ENCODE data around the gene RNF133.
A peak's percentile ranks its signal among the peaks of the same experiment; 100 is the strongest.

The RNF133 gene, protein sequence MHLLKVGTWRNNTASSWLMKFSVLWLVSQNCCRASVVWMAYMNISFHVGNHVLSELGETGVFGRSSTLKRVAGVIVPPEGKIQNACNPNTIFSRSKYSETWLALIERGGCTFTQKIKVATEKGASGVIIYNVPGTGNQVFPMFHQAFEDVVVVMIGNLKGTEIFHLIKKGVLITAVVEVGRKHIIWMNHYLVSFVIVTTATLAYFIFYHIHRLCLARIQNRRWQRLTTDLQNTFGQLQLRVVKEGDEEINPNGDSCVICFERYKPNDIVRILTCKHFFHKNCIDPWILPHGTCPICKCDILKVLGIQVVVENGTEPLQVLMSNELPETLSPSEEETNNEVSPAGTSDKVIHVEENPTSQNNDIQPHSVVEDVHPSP

DNA sequence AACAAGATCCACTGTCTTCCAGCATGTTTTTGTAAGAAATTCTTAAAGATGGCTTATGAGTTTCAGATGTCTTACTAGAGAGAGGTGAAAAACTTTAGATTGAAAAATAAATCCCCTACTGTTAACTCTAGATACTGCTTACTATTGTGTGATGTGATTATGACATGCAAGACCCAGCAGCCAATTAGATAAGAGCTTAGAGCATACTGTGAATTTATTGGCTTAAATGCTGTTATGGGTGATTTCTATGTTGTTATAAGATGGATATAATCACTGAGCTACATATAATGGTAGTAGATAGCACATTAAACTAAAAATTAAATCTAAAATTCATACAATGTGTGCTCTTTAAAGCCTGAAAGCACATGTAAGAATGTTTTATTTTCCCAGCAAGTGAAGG lies at the start of gene RNF133:
Gene RNF133 (minus strand): TSS at position 101 of the 400 bp plus-strand sequence. CDS start 199 bp downstream, outside the sequence.
- DNase-seq (ENCODE audit: low read depth, low spot score): no peak

DNA sequence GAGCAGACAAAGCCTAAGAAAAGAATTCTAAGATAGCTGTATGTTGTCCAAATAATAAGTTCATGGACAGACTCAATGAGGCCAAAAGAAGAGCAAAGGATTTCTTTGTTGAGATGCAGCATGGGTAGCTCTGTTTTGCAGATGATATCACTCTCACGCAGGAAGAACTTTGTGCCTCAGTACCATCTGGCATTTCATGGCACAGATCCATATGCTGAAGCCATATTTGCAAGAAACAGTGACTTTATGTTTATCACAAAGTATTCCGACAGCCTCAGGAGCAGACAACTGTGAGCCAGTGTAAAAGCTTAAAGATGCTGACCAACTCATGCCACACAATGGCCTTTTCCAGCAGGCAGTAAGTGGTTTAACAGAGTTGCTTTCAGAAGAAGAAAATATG lies 49.3 kb upstream of the RNF133 start:
- DNase-seq (ENCODE audit: low read depth, low spot score): no peak

DNA sequence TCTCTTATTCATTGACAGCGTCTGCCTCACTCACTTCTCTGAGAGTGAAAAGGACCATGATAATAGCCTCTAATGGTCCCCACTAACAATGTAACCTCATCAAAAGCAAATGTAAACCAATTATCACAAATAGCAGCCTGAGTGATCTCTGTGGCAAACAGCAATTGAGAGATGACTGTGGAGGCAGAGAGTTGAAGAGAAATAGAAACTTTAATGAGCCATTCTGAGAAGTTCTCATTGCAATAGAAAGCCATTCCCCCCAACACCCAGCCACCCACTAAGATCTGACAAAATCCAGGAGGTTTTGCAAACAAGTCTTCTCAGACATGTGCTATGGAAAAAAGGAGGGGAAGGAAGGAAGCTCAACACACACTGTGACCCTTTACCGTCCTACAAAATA lies 48.0 kb upstream of the RNF133 start:
- DNase-seq (ENCODE audit: low read depth, low spot score): no peak

DNA sequence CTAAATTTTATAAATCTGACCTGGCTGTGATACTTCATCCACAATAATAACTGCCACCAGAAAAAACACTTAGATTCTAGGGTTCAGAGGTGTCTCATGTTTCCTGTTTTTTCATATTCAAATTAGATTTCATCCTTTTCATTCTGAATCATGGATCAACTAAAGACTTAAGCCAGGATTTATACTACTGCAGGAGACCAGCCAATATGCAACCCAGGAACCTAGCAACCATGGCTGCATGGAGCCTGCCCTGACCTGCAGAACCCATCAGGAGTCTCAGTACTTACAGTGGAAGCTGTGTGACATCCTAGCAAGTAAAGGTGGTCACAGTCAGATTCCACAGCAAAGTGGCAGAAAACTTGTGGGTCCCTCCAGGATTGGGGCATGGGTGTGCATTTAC lies 44.3 kb upstream of the RNF133 start:
- DNase-seq (ENCODE audit: low read depth, low spot score): no peak

DNA sequence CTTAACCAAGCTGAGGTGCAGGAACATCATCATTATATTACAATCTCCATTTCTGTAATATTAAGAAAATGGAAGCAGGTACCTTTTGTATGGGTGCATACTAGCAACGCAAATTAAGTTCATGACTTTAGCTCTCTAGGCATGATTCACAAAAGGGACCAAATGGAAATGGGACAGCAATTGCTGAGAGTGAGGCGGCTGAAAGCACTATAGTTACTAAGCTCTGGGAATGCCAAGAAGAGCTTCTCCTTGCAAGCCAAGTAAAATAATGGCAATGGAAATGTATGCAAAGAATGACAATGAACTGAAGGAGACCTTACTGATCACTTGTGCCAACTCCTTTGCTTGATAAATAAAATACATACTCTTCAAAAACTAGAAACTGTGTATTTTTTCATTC lies 40.0 kb upstream of the RNF133 start:
- DNase-seq (ENCODE audit: low read depth, low spot score): peak; percentile 12

DNA sequence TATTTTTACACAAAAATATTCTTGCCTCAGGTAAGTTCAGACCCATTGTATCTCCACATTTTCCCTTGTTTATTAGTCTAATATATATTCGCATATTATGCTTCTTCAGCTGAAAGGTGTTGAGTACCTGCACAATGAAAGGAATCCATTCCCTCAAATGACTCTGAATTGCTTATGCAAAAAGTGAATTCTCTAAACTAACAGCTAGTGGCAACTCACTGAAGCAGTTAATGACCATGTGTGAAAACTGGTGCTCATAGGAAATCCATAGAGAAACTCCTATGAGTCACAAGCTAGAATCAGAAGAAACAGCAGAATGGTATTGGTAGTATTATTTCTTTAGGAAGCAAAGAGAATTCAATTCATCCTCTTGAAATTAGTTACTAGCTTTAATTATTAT lies 37.3 kb upstream of the RNF133 start:
- peak; percentile 3 for DNase-seq (ENCODE audit: low read depth, low spot score)

DNA sequence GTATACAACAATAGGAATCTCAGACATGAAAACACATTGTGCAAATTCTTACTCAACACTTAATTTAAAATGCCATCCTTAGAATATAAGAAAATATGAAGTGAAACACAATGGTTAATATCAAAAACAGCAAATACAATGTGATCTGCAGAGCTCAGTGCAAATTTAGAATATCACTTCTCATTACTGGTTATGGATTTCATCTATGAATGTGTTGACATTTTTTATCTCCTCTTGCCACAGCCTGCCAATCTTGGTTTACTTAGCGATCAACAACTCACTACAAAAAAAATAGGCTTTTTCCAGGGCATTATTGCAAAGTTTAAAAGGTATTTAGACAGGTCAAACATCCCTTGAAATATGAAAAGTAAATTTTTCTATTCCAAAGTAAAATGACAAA lies 28.8 kb upstream of the RNF133 start:
- DNase-seq (ENCODE audit: low read depth, low spot score): no peak

DNA sequence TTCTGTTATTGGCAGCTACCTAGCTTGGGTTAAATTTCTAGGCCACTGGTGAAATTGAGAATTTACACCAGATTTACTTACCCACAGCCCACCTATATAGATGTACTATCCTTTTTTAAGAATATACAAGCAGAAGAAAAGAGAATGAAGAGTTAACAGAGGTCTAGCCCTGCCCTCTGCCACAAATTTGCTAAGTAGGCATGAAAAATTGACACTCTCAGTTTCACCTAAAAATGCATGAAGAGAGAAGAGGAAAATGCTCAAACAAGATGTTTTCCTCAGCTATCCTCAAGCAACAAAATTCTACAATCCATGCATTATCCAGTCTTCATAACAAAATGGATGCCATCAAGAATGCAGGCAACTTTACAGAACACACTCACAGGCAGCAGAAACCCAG lies 28.4 kb upstream of the RNF133 start:
- DNase-seq (ENCODE audit: low read depth, low spot score): no peak

DNA sequence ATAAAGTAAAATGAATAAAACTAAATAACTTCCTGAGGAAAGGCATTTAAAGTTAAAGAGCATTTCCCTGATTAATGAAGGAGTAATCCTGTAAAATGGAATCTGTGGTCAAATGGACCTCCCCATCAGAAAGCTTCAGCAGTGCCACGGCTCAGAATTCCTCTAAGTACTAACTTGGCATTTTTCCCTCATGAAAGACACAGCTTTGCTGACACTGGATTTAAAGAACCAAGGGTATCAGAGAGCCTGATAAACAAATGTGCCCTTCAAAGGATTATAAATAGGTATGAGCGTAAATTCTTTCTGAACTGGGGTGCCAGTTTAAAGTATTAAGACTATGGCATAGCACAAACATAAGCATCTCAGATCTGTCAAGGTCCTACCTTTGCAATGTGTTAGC lies 28.0 kb upstream of the RNF133 start:
- no peak for DNase-seq (ENCODE audit: low read depth, low spot score)

DNA sequence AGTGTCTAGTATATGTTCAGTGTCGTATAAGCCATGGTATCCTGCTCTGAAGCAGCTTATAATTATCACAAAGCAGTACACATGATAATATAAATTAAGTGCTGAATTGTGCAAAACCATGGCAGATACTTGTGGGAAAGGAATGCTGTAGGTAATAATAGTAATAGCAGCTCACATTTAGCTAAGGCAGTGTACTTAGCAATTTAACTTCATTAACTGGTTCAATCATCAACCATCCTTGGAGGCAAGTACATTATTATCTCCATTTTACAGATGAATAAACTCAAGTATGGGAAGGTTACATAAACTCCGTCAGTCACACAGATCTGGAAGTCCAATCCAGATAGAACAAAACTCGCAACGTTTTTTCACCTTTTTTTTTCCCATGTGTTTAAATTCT lies 25.4 kb upstream of the RNF133 start:
- DNase-seq (ENCODE audit: low read depth, low spot score): no peak

DNA sequence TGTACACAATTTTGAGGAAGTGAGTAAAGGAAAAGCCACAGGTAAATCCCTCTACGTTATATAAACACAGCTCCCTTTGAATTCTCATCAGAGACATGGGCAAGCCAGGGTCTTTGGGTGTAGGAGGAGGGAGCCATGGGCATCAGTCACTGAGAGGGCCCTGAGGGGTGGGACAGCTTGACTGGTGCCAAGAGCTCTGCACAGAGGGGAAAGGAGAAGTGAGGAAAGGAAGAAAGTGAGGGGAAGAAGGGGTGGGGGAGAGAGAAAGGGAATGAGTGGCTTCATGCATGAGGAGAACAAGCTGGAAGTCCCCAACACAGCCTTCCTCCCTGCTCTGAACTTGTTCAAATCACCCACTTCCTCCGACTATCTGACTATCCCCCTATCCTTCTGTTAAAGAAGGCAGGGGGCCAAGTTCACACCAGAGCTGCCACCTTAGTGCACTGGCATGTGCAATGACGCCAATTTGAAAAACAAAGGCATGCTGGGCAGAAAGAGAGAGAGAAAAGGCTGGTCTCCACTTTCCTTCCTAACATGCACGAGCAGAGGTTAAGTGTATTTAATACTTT lies 20.2 kb upstream of the RNF133 start:
- DNase-seq (ENCODE audit: low read depth, low spot score): no peak

DNA sequence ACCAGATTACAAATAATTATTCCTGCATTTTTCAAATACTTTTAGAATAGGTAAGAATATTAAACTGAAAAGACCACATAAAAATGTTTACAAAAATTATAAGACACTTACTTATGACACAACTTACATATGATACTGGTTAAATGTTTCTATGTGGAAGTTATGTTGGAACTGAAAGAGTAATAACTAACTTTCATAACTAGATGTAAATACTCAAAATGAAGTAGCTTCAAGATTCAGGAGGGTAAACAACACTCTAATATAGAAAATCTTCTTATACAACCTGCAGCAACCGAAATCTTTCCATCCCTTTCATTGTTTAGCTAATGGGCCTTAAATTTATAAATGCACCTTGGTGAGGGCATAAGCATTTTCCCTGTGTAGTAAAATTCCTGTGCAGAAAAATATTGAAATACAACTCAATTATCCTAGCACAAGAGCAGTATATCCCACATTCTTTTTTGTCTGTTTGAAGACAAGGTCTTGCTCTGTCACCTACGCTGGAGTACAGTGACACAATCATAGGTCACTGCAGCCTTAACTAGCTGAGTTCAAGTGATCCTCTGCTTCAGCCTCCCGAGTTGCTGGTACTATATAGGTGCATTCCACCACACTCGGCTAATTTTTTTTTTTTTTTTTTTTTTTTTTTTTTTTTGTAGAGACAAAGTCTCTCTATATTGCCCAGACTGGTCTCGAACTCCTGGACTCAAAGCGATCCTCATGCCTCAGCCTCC lies 18.6 kb upstream of the RNF133 start:
- DNase-seq (ENCODE audit: low read depth, low spot score): no peak

DNA sequence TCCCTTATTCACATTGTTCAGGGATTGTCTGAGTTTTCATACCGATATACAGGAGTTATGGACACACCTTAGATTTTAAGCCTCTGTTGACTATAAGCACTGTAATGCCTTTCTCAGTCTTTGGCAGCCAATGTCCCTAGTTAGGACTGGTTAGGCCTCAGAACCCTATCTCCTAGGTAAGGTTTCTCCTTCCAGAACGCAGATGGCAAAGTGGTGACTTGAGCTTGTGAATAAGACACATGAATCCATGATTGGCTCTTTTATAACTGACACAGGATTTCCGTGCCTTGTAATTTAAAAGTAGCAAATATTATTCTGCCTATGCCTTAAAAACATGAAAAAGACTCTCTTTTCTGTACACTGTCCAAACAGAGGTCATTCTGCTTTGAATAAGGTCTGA lies 16.3 kb upstream of the RNF133 start:
- DNase-seq (ENCODE audit: low read depth, low spot score): no peak

DNA sequence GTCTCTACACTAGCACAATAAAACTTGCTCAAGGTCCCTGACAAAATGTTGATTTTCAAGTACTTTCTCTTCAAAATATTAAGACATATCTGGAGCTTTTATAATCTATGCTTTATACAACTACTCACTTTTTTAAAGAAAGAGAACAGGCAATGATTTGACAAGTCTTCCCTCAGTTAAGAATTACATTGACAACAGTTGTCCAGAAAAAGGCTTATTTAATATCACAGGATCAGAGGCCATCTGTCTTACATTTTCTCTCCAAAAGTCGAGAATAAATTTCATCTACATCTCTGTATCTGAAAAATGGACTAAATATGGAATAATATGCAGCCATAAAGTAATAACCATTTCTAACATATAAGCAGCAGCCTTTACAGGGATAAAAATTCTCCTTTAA lies 12.0 kb upstream of the RNF133 start:
- no peak for DNase-seq (ENCODE audit: low read depth, low spot score)

DNA sequence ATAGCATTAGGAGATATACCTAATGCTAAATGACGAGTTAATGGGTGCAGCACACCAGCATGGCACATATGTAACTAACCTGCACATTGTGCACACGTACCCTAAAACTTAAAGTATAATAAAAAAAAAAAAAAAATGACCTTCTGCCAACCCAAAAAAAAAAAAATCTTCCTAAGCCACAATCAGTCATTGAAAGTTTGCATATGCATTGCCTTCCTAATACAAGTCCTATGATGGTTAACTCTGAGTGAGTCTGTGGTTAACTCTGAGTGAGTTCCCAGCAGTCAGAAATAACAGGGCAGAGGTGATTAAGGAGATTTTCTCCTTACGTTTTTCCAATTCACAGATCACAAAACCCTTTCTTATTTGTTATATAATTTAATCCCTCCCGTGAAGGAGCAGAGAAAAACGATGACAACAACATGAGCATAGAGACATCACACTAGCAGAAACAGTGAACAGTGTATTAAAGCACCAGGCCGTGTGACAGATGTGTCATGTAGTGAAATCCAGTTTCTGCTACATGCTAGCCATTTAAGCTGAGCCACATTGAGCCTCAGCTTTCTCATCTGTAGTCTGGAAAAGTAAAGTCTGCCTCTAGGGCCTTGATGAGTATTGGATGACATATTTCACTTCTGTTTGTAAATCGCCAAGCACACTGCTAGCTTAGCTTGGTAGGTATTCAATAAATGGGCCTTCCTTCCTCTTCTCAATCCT lies 11.2 kb upstream of the RNF133 start:
- peak; percentile 26 for DNase-seq (ENCODE audit: low read depth, low spot score)

DNA sequence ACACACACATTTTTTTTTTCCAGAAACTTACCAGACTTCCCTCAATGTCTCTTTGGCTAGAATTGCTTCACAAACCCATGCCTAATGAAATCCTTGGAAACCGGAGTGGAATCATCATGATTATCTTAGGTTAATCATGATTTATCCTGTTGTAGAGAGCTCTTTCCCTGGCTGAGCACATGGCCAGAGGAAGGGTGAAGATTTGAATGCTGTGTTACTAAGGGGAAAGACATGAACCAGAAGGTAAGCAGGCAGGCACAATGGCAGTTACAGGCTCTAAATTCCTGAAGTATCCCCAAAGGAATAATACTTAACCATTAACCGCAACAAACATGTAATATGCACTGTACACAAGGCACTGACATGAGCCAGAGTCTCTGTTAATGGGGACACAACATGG lies 7.9 kb upstream of the RNF133 start:
- no peak for DNase-seq (ENCODE audit: low read depth, low spot score)

DNA sequence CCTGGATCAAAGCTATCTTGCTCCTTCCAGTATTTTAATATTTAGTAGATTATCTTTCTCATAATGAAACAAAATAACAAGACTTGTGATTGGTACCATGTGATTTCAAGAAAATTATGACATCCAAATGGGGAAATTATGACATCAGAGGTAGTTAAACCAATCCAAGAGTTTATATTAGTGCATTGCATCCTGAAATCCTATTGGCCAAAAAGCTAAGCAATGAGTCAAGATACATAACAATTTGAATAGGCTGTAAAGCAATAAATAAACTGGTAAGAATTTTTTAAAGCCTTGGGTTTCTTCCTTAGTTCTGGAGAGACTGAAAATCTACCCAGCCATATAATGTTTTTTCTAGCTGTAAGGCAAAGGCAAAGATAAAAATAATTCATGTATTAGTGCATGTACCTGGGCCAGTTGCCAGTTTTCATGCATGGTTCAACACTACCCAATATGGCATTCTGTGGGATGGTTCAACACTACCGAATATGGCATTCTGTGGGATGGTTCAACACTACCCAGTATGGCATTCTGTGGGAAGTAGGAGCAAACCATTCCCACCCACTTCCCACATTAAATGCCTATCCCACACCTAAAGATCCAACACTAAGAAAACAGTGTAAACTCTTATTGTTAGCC lies 4.1 kb upstream of the RNF133 start, which contains the start of gene RNF148:
Gene RNF148 (minus strand): TSS at position 51 of the 639 bp plus-strand sequence. CDS start 172 bp downstream, outside the sequence.
- DNase-seq (ENCODE audit: low read depth, low spot score): peak; percentile 6

DNA sequence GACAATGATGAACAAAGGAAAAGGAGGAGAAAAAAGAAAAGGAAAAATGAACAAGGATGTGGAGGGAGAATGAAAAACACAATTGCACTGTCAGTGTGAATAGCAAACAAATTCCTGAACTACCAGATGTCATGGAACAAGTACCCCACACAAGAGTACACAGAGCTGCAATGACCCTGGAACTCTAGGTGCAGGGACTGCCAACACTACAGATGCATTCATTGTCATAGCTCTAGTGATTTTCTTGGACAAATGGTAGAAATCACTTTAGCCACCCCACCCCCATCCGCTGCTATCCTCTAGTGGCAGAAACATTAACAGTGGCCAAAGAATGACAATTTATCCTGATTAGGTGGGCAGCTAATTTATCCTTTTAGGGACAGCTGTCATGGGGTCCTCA lies 3.1 kb downstream of the RNF133 start:
- DNase-seq (ENCODE audit: low read depth, low spot score): no peak

DNA sequence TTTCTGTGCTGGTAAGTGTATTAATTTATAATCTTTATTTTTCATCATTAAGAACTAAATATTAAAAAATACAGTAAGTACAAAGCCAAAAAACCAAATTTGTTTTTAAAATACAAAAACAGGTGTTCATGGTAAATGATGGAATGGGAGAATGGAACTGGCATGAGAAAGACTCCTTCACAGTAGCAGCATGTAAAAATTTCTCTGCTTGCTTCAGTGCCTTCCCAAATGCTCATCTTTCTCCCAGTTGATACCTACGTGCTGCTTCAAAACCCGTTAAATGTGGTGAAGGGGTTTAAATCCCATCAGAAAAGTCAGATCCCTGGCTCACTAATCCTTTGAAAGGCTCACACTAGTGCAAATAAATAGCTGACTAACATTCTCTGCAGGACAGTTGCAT lies 4.2 kb downstream of the RNF133 start:
- DNase-seq (ENCODE audit: low read depth, low spot score): no peak

DNA sequence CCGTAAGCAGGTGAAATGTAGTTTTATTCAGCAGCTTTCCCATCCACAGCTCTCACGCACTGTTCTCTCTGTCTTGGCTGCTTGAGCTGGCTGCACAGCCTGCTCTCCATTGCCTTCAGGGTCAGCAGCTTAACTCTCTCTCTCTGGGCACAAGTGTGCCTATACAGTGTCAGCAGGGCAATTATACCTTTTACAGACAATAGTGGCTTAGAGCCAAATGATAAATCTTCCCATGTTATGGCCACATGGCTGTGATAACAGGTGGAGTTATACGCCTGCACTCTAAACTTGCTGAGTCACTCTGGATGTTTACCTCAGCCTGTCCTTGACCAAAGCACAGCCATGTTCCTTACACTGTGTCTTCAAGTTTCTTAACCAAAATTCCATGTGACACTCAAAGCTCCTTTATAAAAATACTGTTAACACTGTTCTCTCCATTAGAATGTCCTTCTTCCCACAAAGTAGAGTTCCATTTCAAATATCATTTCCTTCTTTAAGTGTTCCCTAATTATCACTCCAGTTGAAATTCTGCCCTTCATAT lies 6.1 kb downstream of the RNF133 start:
- no peak for DNase-seq (ENCODE audit: low read depth, low spot score)

DNA sequence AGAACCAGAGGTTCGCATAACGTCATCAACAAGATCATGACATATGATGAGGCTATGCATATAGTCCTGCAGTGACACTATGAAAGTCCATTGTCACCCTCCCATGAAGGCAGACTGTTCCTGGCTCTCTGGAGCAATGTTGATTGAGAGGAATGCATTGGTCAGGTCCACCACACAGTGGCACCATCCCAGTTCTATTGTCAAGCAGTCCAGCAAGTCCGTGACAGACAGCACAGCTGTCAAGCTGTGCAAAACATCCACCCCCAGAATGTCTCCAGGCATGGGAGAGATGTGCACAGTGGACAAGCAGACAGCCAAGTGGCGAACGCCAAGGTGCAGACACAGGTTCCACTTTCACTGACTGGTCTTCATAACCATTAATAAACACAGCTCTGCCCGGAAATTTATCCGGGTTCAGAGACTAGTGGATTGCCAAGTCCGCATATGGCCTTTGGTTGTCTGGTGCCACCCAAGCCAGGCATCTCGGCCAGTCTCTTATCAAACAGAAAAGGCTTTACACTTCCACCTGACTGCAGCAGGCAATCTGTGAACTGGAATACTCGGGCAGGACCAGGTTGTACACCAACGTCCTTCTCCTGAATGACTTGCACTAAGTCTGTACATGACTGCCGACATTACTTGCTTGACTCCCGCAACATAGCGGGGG lies 7.2 kb downstream of the RNF133 start:
- no peak for DNase-seq (ENCODE audit: low read depth, low spot score)

Data from astrocyte of the hippocampus (primary cell).